CD4-positive, alpha-beta T cell treated with Interferon alpha-2 for 1 hour (primary cell): ENCODE results near the gene SLC8A1.

ENCODE experiments used
- DNase-seq, 2 donors: peaks; one replicate each; pipeline ENCODE4 v3.0.0-alpha.2; 2020 to 2022

The SLC8A1 gene

GRCh38 chr2:40348038-40348437, 103.9 kb downstream of the SLC8A1 start:
- no peak for DNase-seq

- no peak for DNase-seq
Measured at GRCh38 chr2:40346535-40347354, 105.1 kb downstream of the SLC8A1 start.

GRCh38 chr2:40344364-40344763, 107.5 kb downstream of the SLC8A1 start:
- DNase-seq: no peak

- DNase-seq: no peak
Measured at GRCh38 chr2:40343902-40344301, 108.0 kb downstream of the SLC8A1 start.

- no peak for DNase-seq
Measured at GRCh38 chr2:40341198-40341597, 110.7 kb downstream of the SLC8A1 start.

- no peak for DNase-seq
Measured at GRCh38 chr2:40339026-40339425, 112.9 kb downstream of the SLC8A1 start.

GRCh38 chr2:40332191-40332826, 119.6 kb downstream of the SLC8A1 start:
- DNase-seq: no peak

GRCh38 chr2:40330096-40330495, 121.8 kb downstream of the SLC8A1 start:
- DNase-seq: no peak

GRCh38 chr2:40329739-40330030, 122.2 kb downstream of the SLC8A1 start:
- DNase-seq: no peak

GRCh38 chr2:40325116-40325515, 126.8 kb downstream of the SLC8A1 start:
- no peak for DNase-seq

- DNase-seq: no peak
Measured at GRCh38 chr2:40324656-40325055, 127.2 kb downstream of the SLC8A1 start.

- DNase-seq: no peak
Measured at GRCh38 chr2:40321822-40322221, 130.1 kb downstream of the SLC8A1 start.

GRCh38 chr2:40321016-40321623, 130.8 kb downstream of the SLC8A1 start:
- DNase-seq: no peak

GRCh38 chr2:40318921-40319320, 133.0 kb downstream of the SLC8A1 start:
- DNase-seq: no peak

GRCh38 chr2:40317761-40318160, 134.1 kb downstream of the SLC8A1 start:
- no peak for DNase-seq

- no peak for DNase-seq
Measured at GRCh38 chr2:40317046-40317445, 134.8 kb downstream of the SLC8A1 start.

- no peak for DNase-seq
Measured at GRCh38 chr2:40316620-40317019, 135.3 kb downstream of the SLC8A1 start.

GRCh38 chr2:40315683-40316082, 136.2 kb downstream of the SLC8A1 start:
- no peak for DNase-seq

- no peak for DNase-seq
Measured at GRCh38 chr2:40311026-40311425, 140.9 kb downstream of the SLC8A1 start.

- no peak for DNase-seq
Measured at GRCh38 chr2:40310303-40310702, 141.6 kb downstream of the SLC8A1 start.

- no peak for DNase-seq
Measured at GRCh38 chr2:40304340-40304739, 147.6 kb downstream of the SLC8A1 start.

GRCh38 chr2:40303746-40304145, 148.1 kb downstream of the SLC8A1 start:
- no peak for DNase-seq

- DNase-seq: no peak
Measured at GRCh38 chr2:40302751-40303325, 149.1 kb downstream of the SLC8A1 start.

GRCh38 chr2:40300391-40300790, 151.5 kb downstream of the SLC8A1 start:
- no peak for DNase-seq
